Erythroblast (primary cell): Measurements from ENCODE around the gene DDOST.

Experiments used
- GATA1 ChIP-seq: IDR thresholded peaks from 2 replicates; pipeline ENCODE4 v1.6.1; 2011; ENCODE audit warnings: low read depth, mild to moderate bottlenecking, control low read depth, low read length, moderate library complexity
- POLR2A ChIP-seq: IDR thresholded peaks from 2 replicates; pipeline ENCODE4 v1.6.1; 2011; ENCODE audit warnings: mild to moderate bottlenecking, low read length

GRCh38 chr1:20645414-20645813 lies 15.8 kb downstream of the DDOST start:
- no peak for TF ChIP-seq POLR2A
- TF ChIP-seq GATA1, result no peak
